HG03066 (cell line): ENCODE measurements around the gene GYPC.
A peak's percentile ranks its signal among the peaks of the same experiment; 100 is the strongest.
"Not testable (repeated sequence)": the region's sequence is repeated elsewhere in the genome, so short reads cannot be mapped to it uniquely, and the experiment has no call there.

ENCODE experiments used
- ATAC-seq: cut with Tn5 transposase; IDR thresholded peaks from one replicate; pipeline ENCODE4 v1.9.1; 2021; ENCODE audit warnings: low read depth; ENCODE audit not compliant: unreplicated experiment

Gene GYPC

DNA sequence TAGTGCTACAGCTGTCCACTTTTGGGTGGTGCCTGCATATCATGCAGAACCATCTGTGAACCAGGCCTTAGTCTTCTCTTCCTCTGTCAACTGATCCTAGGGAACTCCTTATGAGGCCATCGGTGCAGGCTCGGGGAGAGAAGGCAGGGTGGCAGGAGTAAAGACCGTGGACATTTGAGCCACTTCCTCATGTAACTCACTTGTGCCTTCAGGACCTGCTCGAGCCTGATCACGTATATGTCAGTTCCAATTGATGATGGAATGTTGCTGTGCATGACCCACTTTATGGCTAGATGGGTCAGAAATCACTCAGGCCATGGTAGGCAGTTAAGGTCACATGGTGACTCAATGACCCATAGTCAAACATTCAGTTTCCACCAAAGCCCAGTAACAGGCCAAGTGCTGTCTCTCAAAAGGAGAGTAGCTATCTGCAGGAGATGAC is 7.6 kb upstream of the GYPC start:
- ATAC-seq = not testable (repeated sequence)

DNA sequence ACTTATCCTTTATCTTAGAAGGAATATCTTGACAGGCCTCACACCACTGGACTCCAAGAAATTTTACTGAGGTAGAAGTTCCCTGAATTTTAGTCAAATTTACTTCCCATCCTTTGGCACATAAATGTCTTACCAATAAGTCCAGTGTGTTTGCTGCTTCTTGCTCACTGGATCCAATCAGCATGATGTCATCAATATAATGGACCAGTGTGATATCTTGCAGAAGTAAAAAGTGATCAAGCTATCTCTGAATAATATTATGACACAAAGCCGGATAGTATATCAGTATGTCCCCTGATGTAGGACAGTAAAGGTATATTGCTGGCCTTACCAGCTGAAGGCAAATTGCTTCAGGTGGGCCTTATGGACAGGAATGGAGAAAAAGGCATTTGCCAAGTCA is 6.9 kb upstream of the GYPC start:
- ATAC-seq = no peak

DNA sequence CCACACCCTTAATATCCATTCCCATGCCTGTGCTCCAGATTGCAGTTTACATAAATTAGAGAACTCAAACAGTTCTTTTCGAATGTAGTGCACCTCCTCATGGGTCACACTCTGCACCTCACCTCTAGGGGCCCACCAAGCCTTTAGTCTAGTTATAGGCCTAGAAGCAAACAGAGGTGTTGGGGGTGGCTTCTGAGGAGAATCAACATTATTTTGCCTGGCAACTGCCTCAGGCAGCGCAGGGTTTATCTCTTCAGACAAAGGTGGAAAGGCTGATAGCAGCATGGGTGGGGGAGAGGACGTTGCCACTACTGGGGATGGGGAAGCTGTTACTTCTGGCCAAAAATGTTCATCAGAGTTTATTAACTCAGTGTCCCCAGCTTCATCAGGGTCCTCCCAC is 5.0 kb upstream of the GYPC start:
- no peak for ATAC-seq

DNA sequence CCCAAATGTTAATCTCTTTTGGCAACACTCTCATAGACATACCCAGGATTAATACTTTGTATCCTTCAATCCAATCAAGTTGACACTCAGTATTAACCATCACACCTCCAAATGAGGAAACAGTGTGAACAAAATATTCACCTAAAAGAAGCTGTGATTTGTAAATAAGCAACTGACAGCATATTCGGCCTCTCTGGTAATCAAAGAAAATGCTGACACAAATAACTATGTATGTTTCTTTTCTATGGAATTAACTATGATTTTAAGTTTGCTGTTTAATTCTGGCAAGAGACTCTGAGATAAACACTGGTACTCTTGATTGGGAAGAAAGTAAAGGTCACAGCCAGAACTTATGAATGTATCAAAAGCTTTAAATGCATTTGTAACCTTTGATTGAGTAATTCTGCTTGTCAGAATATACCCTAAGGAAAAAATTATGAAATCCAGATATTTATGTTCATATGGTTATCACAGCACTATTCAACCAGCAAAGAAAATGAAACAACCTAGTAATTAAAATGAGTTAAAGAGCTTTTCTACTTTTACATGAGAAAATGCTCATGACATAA is 3.6 kb upstream of the GYPC start:
- no peak for ATAC-seq

DNA sequence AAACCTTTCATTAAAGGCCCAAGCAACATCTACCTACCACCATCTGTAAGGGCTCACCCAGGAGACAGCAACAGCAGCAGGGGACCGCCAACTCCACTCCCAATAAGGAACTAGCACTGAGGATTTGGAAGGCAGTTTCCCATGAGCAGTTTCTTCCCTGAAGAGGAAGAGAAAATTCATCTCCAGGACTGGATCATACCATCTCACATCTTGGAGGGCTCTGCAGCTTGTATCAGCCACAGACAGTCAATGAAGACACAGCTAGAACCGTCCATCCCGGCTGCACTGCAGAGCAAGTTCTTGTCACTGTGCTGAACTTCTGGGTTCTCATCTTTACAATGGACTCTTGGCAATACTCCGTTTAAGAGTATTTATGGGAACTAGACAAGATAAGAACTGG is 2.8 kb upstream of the GYPC start:
- ATAC-seq = no peak

DNA sequence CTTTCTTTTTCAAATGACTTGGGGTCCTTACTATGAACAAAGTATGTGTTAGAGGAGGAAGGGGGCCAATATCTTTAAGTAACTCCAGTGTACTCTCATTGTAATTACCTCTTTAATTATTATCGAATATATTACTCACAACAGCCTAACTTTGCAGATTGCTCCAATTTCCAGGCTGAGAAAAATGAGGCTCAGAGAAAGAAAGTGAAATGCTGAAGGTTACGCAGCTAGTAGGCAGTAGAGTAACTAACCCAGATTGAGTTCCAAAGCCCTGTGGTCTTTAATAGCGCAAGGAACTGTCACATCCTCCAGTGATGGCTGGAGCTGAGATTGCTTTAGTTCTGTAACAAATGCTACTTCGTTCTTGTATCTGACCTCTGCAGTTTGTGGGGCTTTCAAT is 2.2 kb upstream of the GYPC start:
- no peak for ATAC-seq

DNA sequence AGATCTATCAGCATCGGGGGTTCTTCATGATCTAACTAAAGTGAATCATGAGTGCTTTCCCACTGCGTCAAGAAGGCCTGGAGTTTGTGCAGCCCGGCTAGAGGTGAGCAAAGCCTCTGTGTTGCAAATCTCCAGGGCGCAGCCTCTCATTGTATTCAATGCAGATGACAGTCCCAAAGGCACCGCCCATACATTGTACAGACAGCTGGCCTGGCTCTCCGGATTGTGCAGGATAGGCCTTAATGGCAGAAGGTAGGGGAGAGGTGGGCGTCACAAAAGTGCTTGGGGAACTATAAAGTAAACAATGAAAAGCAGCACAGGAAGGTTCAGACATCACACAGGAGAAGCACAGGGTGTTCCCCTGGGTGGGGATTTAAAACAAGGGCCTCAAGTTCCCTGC is 907 bp upstream of the GYPC start:
- ATAC-seq = no peak

DNA sequence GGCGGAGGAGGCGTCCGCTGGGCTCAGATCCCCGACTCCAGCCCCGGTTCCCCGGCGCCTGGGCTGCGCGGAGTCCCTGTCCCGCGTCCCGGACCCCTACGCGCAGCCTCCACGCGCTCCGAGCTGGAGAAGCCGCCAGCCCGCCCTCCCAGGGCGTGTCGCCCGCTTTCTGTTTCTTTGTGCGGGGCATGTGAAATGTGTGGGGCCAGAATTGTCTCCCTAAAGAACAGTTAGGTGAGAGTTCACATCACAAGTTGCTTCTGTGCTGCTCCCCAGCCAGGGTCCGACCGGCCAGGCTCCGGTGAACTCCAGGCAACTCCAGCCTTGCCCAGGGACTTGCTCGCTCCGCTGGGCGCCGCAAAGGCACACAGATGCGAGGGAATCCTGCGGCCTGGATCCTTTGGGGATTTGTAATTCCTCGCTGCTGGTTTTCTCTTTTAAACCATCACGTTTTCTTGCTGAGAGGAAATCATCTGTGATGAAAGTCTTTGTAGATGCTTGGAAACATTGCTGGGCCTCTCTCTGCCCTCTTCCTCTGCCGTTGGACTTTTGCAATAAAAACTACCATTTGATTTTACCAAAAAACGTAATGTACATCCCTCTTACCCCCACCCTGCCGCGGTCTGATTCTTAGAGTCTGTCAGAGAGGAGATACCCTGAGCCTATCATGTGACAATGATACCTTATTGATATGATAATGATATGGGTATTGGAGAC is 631 bp downstream of the GYPC start:
- peak; percentile 10 for ATAC-seq

DNA sequence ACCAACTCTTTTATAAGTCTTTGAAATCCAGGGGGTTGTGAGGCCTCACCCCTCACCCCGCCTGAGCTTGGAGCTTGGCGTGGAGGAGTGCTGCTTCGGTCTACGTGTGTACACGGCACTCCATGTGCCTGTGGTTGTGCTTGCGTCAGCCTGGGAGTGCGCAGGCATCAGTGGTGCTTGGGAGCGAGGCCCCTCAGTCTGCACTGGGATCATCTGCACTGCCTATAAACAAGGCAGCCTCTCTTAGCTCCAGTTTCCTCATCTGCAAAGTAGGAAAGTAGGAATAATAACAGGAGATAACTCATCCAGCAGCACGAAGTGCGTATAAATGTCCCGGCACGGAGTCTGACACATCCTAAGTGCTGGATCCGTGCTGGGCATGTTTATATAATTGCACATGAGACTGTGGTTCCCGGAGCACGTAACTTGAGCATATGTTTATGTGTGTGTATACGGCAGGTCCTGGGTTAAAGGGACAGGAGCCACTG is 1.2 kb downstream of the GYPC start:
- peak; percentile 16 for ATAC-seq

DNA sequence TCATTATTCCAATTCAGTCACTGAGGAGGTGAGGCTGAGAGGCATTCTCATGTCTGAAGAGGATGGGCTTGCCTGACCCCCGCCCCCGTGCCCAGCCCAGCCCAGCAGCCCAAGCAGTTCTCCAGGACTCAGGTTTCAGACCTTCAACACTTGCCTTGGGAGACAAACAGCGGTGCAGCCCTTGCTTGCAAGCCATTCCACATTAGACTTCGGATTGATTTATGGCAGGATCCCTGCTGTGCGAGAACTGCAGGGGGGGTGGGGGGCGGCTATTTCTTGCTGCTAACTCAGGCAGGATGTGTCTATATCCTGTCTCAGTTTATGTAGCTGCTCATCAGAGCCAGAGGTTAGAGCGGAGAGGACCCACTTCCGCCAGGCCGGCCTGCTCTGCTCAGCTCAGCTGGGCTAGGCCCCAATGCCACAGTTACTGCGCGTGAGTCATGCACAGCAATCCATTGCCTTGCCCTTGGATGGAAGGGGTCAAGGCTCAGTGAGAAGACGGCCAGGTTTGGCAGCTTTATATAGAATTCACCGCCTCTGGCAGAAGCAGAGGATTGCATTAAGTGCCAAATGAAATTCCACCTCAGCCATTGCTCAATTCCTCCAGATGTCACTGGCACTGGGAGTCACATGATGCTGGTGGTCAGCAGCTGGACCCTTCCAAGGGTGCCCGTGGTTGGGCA is 1.8 kb downstream of the GYPC start:
- peak; percentile 63 for ATAC-seq

DNA sequence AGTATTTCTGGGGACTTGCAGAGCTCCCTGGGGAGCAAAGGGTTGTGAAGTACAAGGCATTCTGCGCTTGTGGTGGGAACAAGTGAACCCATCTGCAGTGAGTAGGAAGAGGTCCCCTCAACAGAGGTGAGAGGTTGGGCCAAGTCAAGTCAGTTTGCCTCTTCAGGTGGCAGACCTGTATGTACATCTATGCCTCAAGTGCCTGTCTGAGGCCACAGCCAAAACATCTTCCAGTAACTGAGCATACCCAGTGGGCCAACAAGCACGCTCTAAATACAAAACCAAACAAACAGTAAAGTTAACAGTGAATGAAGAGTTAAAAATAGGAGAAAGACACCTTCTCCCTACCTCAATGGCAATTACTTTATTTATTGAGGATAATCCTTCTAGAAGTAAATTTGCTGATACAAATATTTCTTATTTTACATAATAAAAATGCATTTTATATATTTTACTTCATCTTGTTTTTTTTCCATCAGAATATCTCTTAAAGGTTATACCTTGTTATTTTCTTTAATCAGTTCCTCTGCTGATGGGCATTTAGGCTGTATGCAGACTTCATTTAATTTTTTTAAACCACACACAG is 2.5 kb downstream of the GYPC start:
- ATAC-seq = no peak

DNA sequence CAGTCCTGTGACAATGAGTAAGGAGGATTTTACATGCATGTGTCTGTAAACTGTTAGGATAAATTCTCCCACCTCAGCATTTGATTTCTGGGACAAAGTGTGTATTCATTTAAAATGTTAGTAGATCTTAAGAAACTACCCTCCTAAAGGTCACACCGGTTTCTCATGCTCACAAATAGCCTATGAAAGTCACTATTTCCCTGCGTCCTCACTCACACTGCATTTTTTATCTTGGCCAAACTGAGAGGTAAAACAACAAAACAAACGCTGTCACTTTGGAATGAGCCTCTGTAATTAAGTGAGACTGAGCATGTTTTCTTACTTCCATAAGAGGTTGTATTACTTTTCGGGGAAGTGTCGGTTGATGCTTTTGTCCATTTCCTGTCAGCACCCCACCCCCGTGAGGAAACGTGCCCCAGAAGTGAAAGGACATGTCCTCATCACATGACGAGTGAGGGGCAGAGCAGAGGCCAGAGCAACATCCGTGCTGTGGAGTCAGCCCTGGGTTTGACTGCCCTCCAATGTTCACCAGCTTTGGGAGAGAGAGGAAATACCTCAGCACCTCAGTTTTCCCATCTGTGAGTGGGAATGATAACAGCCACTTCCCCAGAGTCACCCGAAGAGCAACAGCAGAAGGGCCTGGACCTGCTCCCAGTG is 3.1 kb downstream of the GYPC start:
- ATAC-seq = peak; percentile 38

DNA sequence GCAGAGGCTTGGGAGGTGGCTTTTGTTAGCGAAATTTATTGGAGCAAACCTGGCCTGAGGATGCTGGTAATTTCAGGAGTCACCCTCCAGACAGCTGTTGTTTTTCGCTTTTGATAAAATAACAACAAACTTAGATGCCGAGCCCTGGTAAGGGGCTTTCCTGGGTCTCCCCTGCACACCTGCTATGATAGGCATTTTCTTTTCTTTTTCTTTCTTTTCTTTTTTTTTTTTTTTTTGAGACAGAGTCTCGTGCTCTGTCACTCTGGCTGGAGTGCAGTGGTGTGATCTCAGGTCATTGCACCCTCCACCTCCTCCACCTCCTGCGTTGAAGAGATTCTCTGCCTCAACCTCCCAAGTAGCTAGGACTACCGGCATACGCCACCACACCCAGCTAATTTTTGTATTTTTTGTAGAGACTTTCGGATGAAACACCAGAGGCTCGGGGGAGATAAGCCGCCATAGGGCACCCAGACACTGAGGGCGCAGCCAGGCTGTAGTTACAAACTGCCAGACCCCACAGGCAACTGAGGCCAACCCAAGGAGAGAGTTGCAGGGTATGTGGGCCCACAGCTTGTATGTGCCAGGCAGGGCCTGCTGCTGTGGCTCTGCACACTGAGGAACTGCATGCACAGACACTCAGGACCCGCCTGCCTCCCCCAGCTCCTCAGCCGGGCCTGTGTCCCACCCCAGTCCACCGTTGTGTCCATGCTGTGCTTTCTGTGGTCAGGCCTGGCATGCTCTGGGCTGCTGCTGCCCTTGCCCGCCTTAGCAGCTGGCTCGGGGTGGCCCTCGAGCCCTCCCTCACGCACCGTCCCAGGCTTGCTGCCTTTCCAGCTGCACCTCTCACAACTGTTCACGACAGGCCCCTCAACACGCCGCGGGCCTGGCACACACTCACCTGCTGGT is 3.9 kb downstream of the GYPC start:
- no peak for ATAC-seq

DNA sequence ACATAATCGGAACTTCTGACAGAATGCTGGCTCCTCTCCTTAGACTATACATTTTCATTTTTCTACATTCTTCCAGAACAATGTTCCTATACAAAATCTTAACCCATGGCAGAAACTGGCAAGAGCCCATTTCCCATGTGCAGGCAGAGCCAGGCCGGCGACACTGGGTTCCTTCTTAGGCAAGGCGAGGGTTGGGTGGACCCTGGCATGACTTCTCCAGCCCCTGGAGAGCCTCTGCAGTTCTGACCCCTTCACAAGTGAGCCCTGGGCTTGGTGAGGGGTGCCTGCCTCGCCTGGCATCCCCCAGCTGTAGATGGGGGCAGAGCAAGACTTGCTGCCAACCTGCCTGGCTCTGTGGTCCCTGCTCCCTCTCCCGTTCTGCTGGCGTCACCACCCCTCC is 5.0 kb downstream of the GYPC start:
- no peak for ATAC-seq

DNA sequence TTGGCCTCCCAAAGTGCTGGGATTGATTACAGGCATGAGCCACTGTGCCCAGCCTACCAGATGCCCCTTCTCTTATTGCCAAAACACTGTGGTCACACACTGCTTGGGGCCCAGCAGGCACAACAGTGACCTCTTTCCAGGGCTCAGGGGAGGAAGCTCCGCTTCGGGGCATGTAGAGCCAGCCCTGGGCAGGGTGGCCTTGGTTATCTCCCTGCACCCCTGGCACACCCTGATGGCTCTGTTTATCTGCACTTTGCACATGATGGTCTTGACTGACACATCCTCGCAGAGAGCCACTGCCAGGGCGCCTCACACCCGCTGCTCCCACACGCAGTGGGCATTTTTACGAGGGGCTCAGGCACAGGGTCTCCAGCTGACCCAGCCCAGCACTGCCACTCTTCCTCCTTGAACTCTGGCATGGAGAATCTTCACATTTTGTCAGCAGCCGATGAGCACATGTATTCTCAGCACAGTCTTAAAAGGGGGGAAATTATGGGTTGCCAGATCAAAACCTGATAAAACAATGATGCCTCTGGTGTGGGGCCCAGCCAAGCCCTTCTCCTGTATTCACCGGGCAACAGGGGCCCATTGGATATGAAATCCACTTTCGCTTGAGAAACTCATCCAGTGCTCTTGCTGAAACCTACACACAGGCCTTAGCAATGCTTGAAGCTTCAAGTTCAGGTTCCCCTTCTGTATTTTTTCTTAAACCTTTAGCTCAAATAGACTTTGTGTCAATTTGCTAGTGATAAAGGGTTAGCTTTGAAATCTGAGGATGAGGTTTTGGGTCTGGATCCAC is 5.9 kb downstream of the GYPC start:
- no peak for ATAC-seq

DNA sequence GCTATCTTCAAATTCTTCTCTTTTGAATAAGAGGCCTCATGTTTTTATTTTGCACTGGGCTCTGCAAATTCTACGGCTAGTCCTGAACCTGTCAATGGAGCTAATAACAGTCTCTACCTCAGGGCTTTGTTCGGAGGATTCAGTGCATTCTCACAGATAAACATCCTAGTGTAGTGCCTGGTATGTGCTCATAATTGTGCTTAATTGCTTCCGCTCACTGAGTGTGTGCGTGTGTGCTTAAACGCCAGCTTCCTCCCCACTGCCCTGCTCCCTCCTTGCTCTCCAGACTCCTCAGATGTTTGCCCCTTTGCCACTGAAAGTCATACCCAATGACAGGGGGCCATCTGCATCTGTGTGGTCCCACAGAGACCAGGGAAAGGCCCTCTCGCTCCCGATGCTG is 6.7 kb downstream of the GYPC start:
- no peak for ATAC-seq

DNA sequence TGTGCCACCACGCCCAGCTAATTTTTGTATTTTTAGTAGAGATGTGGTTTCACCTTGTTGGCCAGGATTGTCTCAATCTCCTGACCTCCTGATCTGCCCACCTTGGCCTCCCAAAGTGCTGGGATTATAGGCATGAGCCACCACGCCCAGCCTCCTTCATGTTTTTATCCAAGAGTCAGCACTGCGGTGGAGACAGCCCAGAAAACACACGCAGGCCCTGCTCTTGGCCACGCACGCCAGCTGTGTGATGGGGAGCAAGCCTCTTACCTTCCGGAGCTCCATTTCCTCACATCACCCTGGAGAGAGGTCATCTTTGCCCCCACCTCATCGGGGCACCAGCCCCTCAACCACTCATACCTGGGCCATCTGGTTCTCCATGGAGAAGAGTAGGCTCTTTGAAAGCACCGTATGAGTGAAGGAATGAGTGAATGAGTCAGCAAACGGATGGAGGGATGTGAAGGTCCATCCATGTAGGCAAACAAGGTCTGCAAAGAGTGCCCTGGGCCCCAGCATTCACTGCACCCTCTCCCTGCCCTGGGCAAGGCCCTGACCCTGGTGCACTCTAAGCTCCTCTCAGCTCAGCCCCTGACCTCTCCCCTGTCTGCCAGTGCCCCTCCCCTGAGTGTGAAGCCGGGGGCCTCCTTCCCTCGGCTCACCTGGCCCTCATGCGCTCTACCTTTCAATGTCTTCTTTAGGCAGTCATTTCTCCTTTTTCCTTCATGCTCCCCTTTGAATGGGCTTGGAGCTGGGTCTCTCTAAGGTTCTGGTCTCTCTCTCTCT is 7.4 kb downstream of the GYPC start:
- ATAC-seq = no peak

DNA sequence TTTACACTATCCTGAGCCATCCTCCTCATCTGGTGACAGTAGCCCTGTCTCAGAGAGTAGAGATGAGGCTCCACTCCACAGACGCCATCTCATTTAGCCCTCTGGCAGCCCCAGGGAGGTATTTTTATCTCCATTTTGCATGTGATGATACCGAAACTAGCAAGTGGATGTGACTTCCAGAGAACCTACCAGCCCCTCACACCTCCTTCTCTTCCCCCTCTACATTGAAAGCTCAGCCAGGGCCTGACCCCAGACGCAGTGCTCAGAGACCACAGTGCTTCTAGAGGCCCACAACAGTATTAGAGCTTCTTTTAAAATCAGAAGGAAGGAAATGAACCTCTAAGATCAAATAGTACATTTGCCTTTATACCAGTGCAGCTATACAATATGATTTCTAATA is 8.3 kb downstream of the GYPC start:
- ATAC-seq = peak; percentile 77
